ENCODE measurements around the gene CLCF1.
"Not testable (repeated sequence)": the region's sequence is repeated elsewhere in the genome, so short reads cannot be mapped to it uniquely, and the experiment has no call there.

The CLCF1 gene

GRCh38 chr11:67321313-67321871, 52.0 kb downstream of the CLCF1 start:
- DNase-seq, result no peak

DNA sequence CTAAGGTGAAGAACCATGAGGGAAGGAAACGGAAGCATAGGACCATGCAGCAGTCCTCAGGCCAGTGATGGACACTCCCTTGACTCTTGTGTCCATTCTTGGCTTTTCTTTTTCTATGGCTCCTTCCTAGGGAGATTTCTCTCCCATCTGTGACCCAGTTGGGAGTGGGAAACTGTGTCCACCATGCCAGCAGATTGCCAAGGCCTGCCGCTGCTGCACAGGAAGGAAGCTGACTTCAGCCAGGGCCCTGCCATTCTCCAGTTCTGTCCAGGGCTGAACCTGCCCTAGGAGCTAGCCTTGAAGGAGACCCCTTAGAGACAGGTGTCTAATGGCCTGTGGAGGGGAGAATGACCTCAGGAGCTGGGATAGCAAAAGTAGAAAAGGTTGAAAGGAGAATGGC, 52.7 kb downstream of the CLCF1 start:
- DNase-seq, result no peak

DNA sequence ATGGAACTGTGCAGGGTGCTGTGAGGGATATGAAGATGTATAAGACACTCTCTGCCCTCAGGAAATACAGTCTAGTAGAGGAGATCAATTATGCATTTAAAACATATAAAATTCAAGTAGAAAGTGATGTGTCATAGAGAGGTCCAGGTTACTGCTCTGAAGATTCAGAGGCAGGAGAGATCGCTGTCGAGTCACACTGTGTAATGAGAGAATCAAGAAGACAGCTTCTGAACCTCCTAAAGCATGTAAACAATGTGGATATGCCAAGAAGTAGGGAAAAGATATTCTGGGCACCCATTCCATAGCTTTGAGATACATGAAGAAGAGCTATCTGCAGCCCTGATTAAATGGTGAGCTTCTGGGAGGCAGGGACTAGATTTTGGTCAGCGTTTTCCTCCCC, 53.4 kb downstream of the CLCF1 start:
- no peak for DNase-seq

DNA sequence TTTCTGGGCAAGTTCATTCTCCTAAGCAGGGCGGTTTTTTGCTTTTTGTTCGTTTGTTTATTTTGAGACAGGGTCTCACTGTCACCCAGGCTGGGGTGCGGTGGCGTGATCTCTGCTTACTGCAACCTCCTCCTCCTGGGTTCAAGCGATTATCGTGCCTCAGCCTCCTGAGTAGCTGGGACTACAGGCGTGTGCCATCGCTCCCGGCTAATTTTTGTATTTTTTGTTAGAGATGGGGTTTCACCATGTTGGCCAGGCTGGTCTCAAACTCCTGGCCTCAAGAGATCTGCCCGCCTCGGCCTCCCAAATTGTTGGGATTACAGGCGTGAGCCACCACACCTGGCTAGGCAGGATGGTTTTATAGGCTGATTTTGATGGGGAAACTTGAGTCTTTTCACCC, 54.5 kb downstream of the CLCF1 start:
- DNase-seq, result not testable (repeated sequence)

DNA sequence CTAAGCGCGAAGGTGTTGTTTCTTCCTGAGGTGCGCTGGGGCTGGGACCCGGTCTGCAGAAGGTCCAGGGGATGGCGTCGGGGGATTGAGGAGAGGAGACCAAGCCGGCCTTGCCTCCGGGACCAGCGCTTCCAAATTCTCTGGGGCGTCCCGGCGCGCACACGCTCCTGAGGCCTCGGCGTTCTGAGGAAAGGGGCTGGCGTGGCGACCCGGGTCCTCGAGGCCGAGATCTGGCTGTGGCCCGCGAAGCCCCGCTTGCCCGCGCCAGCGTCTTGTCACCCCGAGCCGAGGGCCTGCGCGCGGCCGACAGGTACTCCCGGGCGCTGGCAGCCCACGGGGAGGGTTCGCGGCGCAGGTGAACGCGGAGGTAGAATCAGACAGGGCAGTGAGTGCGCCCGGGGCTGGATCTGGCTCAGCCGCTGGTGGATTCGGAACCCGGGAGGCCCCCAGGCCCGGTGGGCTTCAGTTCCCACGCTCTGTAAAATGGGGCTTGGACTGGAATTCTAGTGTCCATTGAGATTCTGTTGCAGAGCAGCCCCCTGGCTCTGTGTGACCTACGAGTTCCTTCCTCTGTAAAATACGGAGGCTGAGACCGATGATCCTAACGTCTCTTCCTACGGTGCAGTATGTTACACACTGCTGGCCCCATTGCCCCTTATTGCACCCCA, 55.4 kb downstream of the CLCF1 start:
- DNase-seq, result no peak

- DNase-seq, result peak; percentile 96
Measured at GRCh38 chr11:67317205-67317887, 56.1 kb downstream of the CLCF1 start.

DNA sequence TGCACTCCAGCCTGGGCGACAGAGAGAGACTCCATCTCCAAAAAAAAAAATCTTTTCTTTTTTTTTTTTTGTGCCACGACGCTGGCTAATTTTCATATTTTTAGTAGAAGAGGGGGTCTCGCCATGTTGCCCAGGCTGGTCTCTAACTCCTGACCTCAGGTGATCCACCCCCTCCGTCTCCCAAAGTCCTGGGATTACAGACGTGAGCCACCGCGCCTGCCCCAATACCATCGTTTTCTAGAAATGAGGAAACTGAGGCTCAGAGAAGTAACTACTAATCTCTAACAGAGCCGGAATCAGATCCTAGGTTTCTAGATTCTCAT, 56.6 kb downstream of the CLCF1 start:
- DNase-seq, result no peak

DNA sequence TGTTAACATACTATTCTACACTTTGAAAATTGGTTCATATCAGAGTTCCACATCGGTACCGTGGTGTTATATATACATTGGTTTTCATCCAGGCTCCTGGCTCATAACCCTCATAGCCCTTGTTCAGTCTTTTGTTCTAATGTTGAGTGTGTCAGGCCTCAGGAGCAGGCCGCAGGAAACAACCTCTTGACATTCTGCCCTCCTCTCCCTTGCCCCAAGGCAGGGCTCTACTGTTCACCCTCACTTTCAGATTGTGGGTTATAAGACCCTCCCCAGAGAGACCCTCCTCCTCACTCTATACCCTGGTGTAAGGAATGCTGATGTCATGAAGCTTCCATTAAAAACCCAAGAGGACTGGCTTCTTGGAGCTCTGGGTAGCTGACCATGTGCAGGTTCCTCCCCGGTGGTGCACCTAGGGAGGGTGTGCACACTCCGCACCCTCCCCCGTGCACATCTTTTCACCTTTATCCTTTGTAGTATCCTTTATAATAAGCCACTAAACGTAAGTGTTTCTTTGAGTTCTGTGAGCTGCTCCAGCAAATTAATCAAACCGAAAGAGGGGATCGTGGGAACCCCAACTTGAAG, 58.0 kb downstream of the CLCF1 start:
- peak; percentile 15 for DNase-seq

GRCh38 chr11:67314218-67314617, 59.2 kb downstream of the CLCF1 start:
- no peak for DNase-seq
